Mucosa of descending colon (tissue), 3 donors: ENCODE data around the gene MCCC1. TPM values are rescaled to one million over a fixed set of nuclear protein-coding genes. Genes with fewer than 3 reads are reported as not detected.

Experiments used
- ATAC-seq: fragments of 200-7000 bp; cut with Tn5 transposase; one replicate; pipeline ENCODE4 v1.9.1; 2020; ENCODE audit warnings: mild to moderate bottlenecking, moderate library complexity
- DNase-seq, 3 donors: peaks; one replicate each; pipeline ENCODE4 v3.0.0-alpha.2; 2020
- H3K36me3 ChIP-seq: fragments of 200-600 bp; one replicate; pipeline ENCODE4 v1.8.0; 2021; ENCODE audit warnings: low read depth, mild to moderate bottlenecking
- H3K4me1 ChIP-seq: fragments of 200-600 bp; one replicate; pipeline ENCODE4 v1.8.0; 2021; ENCODE audit warnings: low read depth, mild to moderate bottlenecking
- H3K4me3 ChIP-seq: fragments of 200-600 bp; one replicate; pipeline ENCODE4 v1.8.0; 2021; ENCODE audit warnings: mild to moderate bottlenecking
- H3K9me3 ChIP-seq: fragments of 200-600 bp; one replicate; pipeline ENCODE4 v1.8.0; 2021; ENCODE audit warnings: mild to moderate bottlenecking
- CTCF ChIP-seq: fragments of 200-600 bp; IDR thresholded peaks from one replicate; pipeline ENCODE4 v1.8.0; 2022; ENCODE audit warnings: antibody characterized with exemption, mild to moderate bottlenecking
- intact Hi-C, 2 donors: fragments of 100-400 bp; cut with DNase I in 1 of 2; cut with micrococcal nuclease in 1 of 2; formaldehyde crosslinking; loops; one replicate each; pipeline versions ENCODE4 v1.11.0 to v1.11.1; 2022; cut with DNase I, micrococcal nuclease
- total RNA-seq, 3 donors: library from RNA; stranded (reverse); fragmentation: NEBNext Ultra II Directional in 2 of 3; extraction: Animal tissue kit (Norgen Biotek cat#: 25700) in 2 of 3; gene quantifications; one replicate each; pipeline versions ENCODE4 v1.2.1 to v1.2.4, GENCODE V29; 2021 to 2023
- donor health status: DM: no; HTN: no; CAD: no; lungs with moderate emphysema.
- donor health status: DM: no; HTN: no; CAD: no.
- donor health status: DM: no; HTN: yes; CAD: no.

Gene MCCC1
- total RNA-seq, 3 donors from 2014 or later = 28.1 to 36.5 (median 32.8) TPM

- intact Hi-C loops = no loop called here
- H3K36me3 ChIP-seq = no peaks in the 10 kb centered on the region
- ATAC-seq (no peak), DNase-seq (peak in 1 of 3 donors; percentile 3)
- no peak overlapping the region for H3K4me3 ChIP-seq
- H3K9me3 ChIP-seq = no peaks in the 10 kb centered on the region
- H3K4me1 ChIP-seq = no peaks in the 10 kb centered on the region
- no peak for TF ChIP-seq CTCF
Measured at GRCh38 chr3:183038757-183039156, 60.5 kb downstream of the MCCC1 start.

DNA sequence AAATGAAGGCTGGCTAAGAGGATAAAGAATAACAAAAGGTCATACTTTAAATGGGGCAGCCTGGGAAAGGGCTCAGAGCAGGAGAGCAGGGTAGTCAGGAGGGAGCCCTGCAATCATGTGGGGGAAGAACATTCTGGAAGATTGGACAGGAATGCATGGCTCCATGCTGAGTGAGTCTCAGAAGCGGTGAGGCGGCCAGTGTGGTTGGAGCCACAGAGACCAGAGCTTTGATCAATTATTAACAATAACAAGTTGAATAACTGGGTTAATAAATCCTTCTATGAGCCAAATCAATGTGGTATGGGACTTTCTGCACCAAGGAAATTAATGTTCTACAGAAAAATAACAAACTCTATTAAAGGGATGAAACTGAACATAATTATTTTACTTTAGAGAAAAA is 61.1 kb downstream of the MCCC1 start:
- no peak for DNase-seq
- H3K4me3 ChIP-seq = no peak overlapping the region
- no peaks in the 10 kb centered on the region for H3K4me1 ChIP-seq
- TF ChIP-seq CTCF = no peak
- H3K9me3 ChIP-seq = no peaks in the 10 kb centered on the region
- intact Hi-C loops = no loop called here
- H3K36me3 ChIP-seq = no peaks in the 10 kb centered on the region
- ATAC-seq = no peak

GRCh38 chr3:183033746-183034145 is 65.5 kb downstream of the MCCC1 start:
- no peak for DNase-seq
- Histone ChIP-seq H3K36me3 (no peaks in the 10 kb centered on the region), H3K4me1 (no peaks in the 10 kb centered on the region), H3K4me3 (no peak overlapping the region), H3K9me3 (no peaks in the 10 kb centered on the region)
- no peak for TF ChIP-seq CTCF
- no peak for ATAC-seq
- intact Hi-C loops = no loop called here

- H3K9me3 ChIP-seq = no peaks in the 10 kb centered on the region
- TF ChIP-seq CTCF = no peak
- intact Hi-C loops = no loop called here
- no peaks in the 10 kb centered on the region for H3K4me1 ChIP-seq
- DNase-seq = no peak
- H3K4me3 ChIP-seq = no peak overlapping the region
- ATAC-seq = no peak
- H3K36me3 ChIP-seq = no peaks in the 10 kb centered on the region
Measured at GRCh38 chr3:183032880-183033555, 66.3 kb downstream of the MCCC1 start.

GRCh38 chr3:183031826-183032225 is 67.5 kb downstream of the MCCC1 start:
- H3K36me3 ChIP-seq = no peaks in the 10 kb centered on the region
- intact Hi-C loops = no loop called here

More at GRCh38 chr3:183031826-183032225, 67.5 kb downstream of the MCCC1 start:
- no peak for DNase-seq
- H3K4me1 ChIP-seq = no peaks in the 10 kb centered on the region
- no peaks in the 10 kb centered on the region for H3K9me3 ChIP-seq
- H3K4me3 ChIP-seq = no peak overlapping the region
- ATAC-seq = no peak
- no peak for TF ChIP-seq CTCF
